Esophagus squamous epithelium (tissue), 4 donors: ENCODE data around the gene RNF128.

Experiments
- CTCF ChIP-seq, 6 experiments: fragments of 450-650 bp in 4 of 6; fragments of 200-600 bp in 2 of 6; sonication (generic) in 2 of 6; IDR thresholded peaks; one replicate each; pipeline ENCODE4 v1.5.1; 2016 to 2019; ENCODE audit warnings: antibody characterized with exemption in 6 of 6, mild to moderate bottlenecking in 4 of 6, moderate library complexity in 4 of 6
- POLR2A ChIP-seq, 4 donors: fragments of 450-650 bp; IDR thresholded peaks; one replicate each; pipeline ENCODE4 v1.6.1; 2017; ENCODE audit warnings: antibody characterized with exemption in 4 of 4, mild to moderate bottlenecking in 4 of 4, moderate library complexity in 3 of 4

DNA sequence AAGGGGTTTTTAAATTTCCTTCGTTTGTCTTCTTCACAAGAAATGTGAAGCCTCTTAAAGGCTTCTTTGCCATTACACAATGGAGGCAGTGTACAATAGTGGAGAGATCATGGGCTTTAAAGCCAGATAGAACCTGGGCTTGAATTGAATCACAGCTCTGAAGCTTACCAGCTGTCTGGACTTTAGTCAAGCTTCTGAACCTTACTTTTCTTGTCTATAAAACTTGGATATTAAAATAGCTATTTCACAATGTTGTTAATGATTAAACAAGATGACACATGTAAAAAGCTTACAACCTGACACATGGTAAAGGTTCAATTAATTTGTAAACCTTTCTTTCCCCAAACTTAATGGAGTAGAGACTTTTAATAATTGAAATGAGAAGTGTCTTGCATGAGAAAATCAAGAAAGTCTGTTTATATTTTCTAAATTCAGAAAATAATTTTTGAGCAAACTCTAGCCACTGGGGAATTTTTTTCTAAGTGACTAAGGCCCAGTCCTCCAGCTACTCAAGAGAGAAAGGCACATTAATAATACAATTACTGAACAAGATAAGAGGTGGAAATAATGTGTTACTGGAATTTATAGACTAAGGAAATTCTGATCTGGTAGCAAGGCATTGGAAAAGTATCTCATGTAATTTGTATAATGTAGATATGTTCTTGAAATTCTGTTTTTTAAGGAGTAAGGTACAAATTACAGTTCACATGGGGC is 54.3 kb downstream of the RNF128 start:
- TF ChIP-seq CTCF (IDR thresholded peaks at IDR 0.05) (no peak), POLR2A (IDR thresholded peaks at IDR 0.05) (no peak)
